HG03175 (cell line): Measurements from ENCODE around the gene ETFA.
A peak's percentile ranks its signal among the peaks of the same experiment; 100 is the strongest.
"Not testable (repeated sequence)": the region's sequence is repeated elsewhere in the genome, so short reads cannot be mapped to it uniquely, and the experiment has no call there.

Experiments
- ATAC-seq: cut with Tn5 transposase; IDR thresholded peaks from one replicate; pipeline ENCODE4 v1.9.1; 2021; ENCODE audit warnings: mild to moderate bottlenecking, moderate library complexity; ENCODE audit not compliant: unreplicated experiment

Gene ETFA

DNA sequence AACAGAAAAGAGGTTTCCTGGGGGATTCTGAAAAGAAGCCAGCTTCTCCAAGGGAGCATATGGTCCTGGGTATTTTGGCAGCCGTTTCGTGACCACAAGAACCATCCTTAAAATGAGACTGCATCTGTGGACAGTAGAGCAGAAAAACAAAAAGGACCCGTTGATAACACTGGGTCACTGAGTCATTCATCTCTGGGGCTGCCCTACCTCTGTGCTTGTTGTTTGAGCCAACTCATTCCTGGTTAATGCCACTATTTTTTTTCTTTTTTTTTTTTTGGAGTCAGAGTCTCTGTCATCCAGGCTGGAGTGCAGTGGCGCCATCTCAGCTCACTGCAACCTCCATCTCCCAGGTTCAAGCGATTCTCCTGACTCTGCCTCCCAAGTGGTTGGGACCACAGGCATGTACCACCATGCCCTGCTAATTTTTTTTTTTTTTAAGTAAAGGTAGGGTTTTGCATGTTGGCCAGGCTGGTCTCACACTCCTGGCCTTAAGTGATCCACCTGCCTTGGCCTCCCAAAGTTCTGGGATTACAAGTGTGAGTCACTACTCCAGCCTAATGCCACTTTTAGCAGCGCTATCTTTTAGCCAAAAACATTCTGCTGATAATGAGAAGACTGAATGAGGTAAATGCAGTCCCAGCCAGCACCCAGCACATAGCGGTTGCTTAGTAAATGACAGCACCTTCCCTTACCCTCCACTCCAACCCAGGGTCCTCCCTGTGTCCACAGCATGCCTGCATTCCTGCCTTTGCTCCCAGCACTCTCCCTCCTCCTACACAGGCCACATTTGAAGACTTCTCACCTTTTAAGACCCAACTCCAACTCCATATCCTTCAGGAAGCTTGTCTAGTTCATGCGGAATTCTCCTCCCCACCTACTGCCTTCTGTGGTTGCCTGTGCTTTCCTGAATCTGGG, 16.2 kb upstream of the ETFA start:
- ATAC-seq: no peak

GRCh38 chr15:76325704-76326103, 14.4 kb upstream of the ETFA start:
- no peak for ATAC-seq

DNA sequence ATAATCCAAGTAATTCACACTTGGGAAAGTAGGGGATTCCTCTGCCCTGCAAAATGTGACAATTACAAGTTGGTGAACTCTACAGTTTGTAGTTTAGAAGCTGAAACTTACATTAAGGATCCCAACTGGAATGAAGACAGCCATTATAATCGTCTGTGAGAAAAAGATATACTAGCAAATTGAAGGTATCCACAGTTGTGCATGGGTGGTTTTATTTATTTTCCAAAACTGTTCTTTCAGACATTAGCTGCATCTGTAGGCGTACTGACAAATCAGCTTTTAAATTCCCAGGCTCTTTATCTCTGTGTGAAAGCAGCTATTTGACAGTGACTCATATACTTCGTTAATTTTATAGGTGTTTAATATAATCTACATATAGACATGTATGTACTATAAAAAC, 12.8 kb upstream of the ETFA start:
- ATAC-seq: no peak

DNA sequence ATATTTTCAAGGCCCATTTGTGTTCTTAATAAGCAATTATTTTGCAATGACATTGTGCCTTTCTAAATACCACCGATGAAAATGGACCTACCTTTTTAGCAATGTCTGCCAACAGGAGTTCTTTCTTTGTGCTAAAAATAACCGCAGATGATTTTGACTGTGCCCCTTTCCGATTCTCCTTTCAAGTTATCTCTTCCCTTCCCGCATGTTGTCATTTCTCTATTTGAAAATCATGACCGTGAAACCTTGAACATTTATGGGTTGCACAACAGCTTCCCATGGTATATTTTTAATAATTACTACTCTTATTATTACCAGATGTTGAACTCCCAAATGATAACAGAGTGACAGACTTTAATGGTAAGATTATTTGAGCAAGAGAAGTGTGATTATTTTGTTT, 10.3 kb upstream of the ETFA start:
- ATAC-seq: no peak

DNA sequence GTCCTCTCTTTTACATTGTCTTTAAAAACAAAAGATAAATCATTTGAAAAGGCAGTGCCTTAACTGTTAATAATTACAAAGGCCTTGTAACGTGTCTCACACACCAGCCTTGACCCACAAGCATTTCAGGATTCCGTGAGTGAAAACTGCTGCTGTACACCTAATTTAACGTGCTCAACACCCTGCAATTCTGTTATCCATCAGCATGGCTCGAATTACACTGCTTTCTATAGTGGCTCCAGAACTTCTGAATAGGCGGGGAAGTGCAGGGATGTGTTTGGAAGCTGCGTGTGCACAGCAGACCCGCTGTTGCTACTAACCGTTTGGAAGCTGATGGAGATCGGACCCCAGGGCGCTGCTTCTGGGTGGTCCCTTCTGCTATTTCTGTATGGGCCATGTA, 9.9 kb upstream of the ETFA start:
- ATAC-seq: no peak

GRCh38 chr15:76320012-76320411, 8.7 kb upstream of the ETFA start:
- no peak for ATAC-seq

GRCh38 chr15:76313731-76314130, 2.5 kb upstream of the ETFA start:
- no peak for ATAC-seq

- ATAC-seq: not testable (repeated sequence)
Measured at GRCh38 chr15:76313175-76313567, 1.9 kb upstream of the ETFA start.

- ATAC-seq: no peak
Measured at GRCh38 chr15:76312540-76313174, 1.4 kb upstream of the ETFA start.

DNA sequence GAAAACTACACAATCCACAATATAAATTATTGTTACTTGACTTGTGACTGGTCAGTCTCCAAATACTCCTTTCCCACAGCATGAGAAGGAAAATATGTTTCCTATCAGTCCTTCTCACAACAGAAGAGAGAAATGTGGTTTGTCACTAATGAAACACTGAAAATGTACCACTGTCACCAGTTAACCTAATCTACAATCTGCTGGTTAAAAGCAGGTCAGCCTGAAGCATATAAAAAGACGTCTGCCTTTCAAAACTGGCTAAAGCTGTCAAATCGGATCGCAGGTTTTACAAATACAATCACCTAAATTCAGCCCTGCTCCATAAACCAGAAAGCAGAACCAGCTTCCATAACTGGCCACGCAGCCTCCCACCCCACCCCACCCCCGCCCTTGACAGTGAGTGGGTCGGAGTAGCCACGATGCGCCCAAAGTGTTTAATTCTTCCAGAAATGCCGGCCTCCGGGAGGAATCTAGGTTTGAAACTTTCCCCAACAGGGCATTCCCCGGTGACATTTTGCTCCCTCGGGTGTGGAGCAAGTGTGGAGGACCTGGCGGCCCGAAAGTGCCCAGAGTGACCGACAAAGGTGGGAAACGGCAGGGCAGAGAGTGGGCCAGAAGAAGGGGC, 682 bp downstream of the ETFA start:
- peak; percentile 15 for ATAC-seq

DNA sequence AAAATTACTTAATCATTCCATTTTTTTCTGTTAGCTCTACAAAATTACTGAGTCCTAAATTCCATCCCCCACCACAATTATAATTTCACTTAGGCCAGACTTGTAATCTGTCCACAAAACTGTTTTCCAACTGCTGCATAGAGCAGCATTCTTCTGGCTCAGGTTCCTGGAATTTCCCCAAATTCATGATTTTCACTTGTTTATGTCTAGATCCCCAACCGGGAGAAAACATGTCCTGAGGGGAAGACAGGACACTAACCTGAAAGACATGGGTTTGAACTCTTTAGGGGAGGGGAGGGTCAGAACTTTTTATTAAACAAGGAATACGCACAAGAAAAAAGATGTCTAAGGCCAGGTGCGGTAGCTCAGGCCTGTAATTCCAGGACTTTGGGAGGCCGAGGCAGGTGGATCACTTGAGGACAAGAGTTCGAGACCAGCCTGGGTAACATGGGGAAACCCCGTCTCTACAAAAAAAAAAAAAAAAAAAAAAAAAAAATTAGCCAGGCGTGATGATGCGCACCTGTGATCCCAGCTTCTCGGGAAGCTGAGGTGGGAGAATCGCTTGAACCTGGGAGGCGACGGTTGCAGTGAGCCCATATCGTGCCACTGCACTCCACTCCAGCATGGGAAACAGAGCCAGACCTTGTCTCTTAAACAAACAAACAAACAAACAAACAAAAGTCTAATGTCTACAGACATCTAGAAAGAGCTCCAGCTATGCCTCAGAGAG, 1.5 kb downstream of the ETFA start:
- ATAC-seq: no peak

DNA sequence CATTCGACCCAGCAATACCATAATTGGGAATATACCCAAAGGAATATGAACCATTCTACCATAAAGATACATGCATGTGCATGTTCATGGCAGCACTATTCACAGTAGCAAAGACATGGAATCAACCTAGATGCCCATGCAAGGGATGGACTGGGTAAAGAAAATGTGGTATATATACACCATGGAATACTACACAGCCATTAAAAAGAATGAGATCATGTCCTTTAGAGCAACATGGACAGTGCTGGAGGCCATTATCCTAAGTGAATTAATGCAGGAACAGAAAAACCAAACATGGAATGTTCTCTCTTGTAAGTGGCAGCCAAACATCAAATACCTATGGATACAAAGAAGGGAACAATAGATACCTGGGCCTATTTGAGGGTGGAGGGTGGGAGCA, 7.4 kb downstream of the ETFA start:
- ATAC-seq: no peak

DNA sequence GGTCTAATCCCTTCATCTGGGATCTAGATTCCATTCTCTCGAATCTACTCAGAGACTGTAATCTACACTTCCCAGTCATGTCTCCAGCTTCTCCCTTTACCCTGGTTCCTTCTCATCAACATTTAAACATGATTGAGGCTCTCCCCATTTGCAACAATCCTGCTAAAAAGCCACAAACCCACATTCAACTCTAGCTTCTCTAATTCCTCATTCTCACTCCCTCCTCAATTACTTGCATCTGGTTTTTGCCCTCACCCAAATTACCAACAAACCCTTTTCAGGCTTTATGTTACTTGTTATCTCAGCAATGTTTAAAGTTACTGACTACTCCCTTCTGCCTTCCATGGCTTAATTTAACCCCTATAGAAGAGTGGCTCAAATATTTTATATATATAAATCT, 11.5 kb downstream of the ETFA start:
- ATAC-seq: no peak

DNA sequence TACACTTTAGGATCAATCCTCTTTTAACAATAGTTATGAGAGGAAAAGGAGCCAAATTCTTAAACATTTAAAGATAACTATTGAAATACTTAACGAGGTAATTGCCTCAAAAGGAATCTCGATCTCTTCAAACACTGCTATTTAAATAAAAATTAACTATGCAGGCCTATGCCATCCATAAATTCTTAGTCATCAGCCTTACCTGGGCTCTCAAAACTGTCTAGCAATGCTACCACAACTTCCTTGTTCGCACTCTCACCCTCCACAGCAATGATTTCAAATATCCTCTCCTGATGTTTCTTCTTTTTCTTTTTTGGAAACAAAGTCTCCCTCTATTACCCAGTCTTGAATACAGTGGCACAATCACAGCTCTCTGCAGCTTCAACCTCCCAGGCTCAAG, 12.3 kb downstream of the ETFA start:
- ATAC-seq: no peak

GRCh38 chr15:76297951-76298350, 13.3 kb downstream of the ETFA start:
- not testable (repeated sequence) for ATAC-seq

GRCh38 chr15:76296849-76297248, 14.4 kb downstream of the ETFA start:
- no peak for ATAC-seq

DNA sequence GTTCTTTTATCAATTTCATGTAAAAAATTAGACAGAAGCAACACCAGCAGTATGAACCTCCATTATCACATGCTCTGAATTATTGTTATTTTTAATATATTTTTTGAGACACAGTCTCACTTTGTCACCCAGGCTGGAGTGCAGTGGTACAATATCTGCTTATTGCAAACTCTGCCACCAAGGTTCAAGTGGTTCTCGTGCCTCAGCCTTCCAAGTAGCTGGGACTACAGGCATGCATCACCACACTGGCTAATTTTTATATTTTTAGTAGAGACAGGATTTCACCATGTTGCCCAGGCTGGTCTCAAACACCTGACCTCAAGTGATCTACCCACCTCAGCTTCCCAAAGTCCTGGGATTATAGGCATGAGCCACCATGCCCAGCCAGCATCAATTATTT, 16.8 kb downstream of the ETFA start:
- ATAC-seq: not testable (repeated sequence)

- ATAC-seq: no peak
Measured at GRCh38 chr15:76293361-76293760, 17.9 kb downstream of the ETFA start.

GRCh38 chr15:76289582-76289981, 21.7 kb downstream of the ETFA start:
- ATAC-seq: no peak

GRCh38 chr15:76286271-76286879, 24.9 kb downstream of the ETFA start:
- peak; percentile 64 for ATAC-seq
